HG03045 (cell line): ENCODE measurements around the gene IL36RN.

ENCODE experiments used
- ATAC-seq: cut with Tn5 transposase; IDR thresholded peaks from one replicate; pipeline ENCODE4 v1.9.1; 2021; ENCODE audit warnings: mild to moderate bottlenecking, moderate library complexity; ENCODE audit not compliant: unreplicated experiment

Gene IL36RN

GRCh38 chr2:113058998-113059960 lies at the start of gene IL36RN:
IL36RN (plus strand) TSS chr2:113059198; CDS start chr2:113059439, 241 bp downstream.
- no peak for ATAC-seq

- ATAC-seq: no peak
Observed at GRCh38 chr2:113009622-113010021, 49.4 kb upstream of the IL36RN start.

- ATAC-seq: no peak
Observed at GRCh38 chr2:113010088-113010487, 48.9 kb upstream of the IL36RN start.

- no peak for ATAC-seq
Observed at GRCh38 chr2:113011108-113011507, 47.9 kb upstream of the IL36RN start.

GRCh38 chr2:113012436-113013335 lies 46.3 kb upstream of the IL36RN start:
- no peak for ATAC-seq

GRCh38 chr2:113013336-113013661 lies 45.7 kb upstream of the IL36RN start:
- ATAC-seq: no peak

GRCh38 chr2:113014067-113014466 lies 44.9 kb upstream of the IL36RN start:
- no peak for ATAC-seq

- no peak for ATAC-seq
Observed at GRCh38 chr2:113015042-113015441, 44.0 kb upstream of the IL36RN start.

- no peak for ATAC-seq
Observed at GRCh38 chr2:113015655-113016054, 43.3 kb upstream of the IL36RN start.

GRCh38 chr2:113018509-113018908 lies 40.5 kb upstream of the IL36RN start:
- ATAC-seq: no peak

GRCh38 chr2:113021312-113021711 lies 37.7 kb upstream of the IL36RN start:
- ATAC-seq: no peak

- ATAC-seq: no peak
Observed at GRCh38 chr2:113024764-113025163, 34.2 kb upstream of the IL36RN start.

GRCh38 chr2:113025737-113026136 lies 33.3 kb upstream of the IL36RN start:
- ATAC-seq: no peak

- no peak for ATAC-seq
Observed at GRCh38 chr2:113027691-113028090, 31.3 kb upstream of the IL36RN start.

- no peak for ATAC-seq
Observed at GRCh38 chr2:113028112-113028511, 30.9 kb upstream of the IL36RN start.

- ATAC-seq: no peak
Observed at GRCh38 chr2:113032737-113033136, 26.3 kb upstream of the IL36RN start.

GRCh38 chr2:113034016-113034415 lies 25.0 kb upstream of the IL36RN start:
- ATAC-seq: no peak

GRCh38 chr2:113036763-113037162 lies 22.2 kb upstream of the IL36RN start:
- ATAC-seq: no peak

GRCh38 chr2:113038291-113038690 lies 20.7 kb upstream of the IL36RN start:
- ATAC-seq: no peak

GRCh38 chr2:113039158-113039557 lies 19.8 kb upstream of the IL36RN start:
- no peak for ATAC-seq

- no peak for ATAC-seq
Observed at GRCh38 chr2:113039719-113040118, 19.3 kb upstream of the IL36RN start.

- no peak for ATAC-seq
Observed at GRCh38 chr2:113041871-113042270, 17.1 kb upstream of the IL36RN start.
